Large intestine (tissue), 3 donors: ENCODE data around the gene HES6. TPM values are rescaled to one million over a fixed set of nuclear protein-coding genes. Genes with fewer than 3 reads are reported as not detected.

Experiments used
- DNase-seq, 2 donors: peaks; one replicate each; pipeline versions ENCODE4 v3.0.0 to v3.0.0-alpha.2; 2013
- H3K27ac ChIP-seq: one replicate; pipeline ENCODE4 v1.5.1; 2013; ENCODE audit warnings: low read length
- H3K27me3 ChIP-seq: 2 replicates; pipeline ENCODE4 v1.6.1; 2013; ENCODE audit warnings: low read length; ENCODE audit not compliant: control insufficient read depth, insufficient read depth
- H3K36me3 ChIP-seq: 2 replicates; pipeline ENCODE4 v1.6.1; 2013; ENCODE audit warnings: low read length; ENCODE audit not compliant: control insufficient read depth, insufficient read depth
- H3K4me1 ChIP-seq: one replicate; pipeline ENCODE4 v1.6.1; 2013; ENCODE audit warnings: low read length; ENCODE audit not compliant: control insufficient read depth, insufficient read depth
- H3K4me3 ChIP-seq: one replicate; pipeline ENCODE4 v1.5.1; 2013; ENCODE audit warnings: low read length
- H3K9me3 ChIP-seq: one replicate; pipeline ENCODE4 v1.6.1; 2013; ENCODE audit warnings: mild to moderate bottlenecking, low read depth, low read length, moderate library complexity; ENCODE audit not compliant: control insufficient read depth
- WGBS: methylation state at CpG from one replicate; pipeline ENCODE4 v1.1.5; 2013; ENCODE audit warnings: low lambda C conversion rate; ENCODE audit not compliant: insufficient coverage; 5-methylcytosine and 5-hydroxymethylcytosine counted together
- polyA plus RNA-seq: library from polyadenylated mRNA; unstranded; fragments of 120-200 nt; gene quantifications from one replicate; pipeline ENCODE4 v1.2.1, GENCODE V29; 2013

The HES6 gene
- polyA plus RNA-seq, 1 donor, result 24.4 TPM

DNA sequence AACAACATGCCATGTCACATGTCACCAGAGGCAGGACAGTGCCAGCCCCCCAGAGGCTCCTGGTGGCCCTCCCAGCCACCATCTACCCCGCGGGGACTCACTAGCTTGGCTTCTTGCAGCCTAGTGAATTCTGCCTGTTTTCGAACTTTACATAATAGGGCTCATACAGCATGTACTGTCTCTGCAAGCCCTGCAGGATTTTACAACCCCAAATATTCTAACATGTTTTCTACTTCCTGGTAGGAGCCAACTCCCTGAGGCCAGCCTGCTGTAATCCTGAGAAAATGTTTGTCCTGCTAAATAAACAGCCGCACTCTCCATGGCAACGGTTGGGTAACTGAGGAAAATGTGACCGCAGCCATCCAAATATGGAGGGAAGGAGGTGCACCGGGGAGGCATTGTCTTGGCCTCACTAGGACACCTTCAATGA lies 45.8 kb upstream of the HES6 start:
- H3K4me1 ChIP-seq, result peaks cover 56% of the 10 kb centered on the region

DNA sequence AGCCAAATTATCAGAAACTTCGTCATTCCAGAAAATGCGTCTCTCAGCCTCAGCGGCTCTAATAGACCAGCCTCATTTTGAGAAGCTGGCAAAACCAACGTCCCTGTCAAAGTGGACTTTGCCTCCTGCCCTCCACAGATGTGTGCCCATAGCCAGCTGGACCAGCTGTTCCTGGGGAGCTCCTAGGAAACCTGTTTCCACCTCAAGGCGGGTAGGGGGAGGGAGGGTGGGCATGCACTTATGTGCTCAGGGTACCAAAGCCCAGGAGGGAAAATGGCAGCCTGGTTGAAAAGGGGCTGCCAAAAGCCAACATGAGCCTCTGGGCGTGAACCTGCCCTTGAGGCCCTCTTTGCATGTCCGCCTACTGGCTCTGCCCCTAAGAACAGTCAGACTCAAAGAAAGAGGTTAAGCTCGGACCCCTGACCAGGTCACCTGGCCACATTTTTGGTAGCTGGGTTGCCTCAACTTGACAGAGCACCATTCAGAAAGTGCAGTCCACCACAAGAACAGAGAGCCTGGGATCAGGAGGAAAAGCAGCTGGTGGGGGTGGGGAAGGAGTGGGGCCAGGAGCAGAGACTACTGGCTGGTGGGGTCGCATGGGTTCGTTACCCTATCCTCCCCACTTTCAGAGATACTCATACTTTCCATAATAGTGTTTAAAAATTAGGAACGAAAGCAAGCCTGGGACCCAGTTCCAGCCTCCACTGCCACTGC lies 45.1 kb upstream of the HES6 start:
- H3K9me3 ChIP-seq, result no peaks in the 10 kb centered on the region
- WGBS, result no CpG with 5 or more reads among the region's 11 CpGs
- H3K27me3 ChIP-seq, result no peaks in the 10 kb centered on the region
- H3K27ac ChIP-seq, result peak overlapping the region; percentile 95
- no peaks in the 10 kb centered on the region for H3K36me3 ChIP-seq
- peak in 1 of 2 donors; percentile 50 for DNase-seq
- no peak overlapping the region for H3K4me3 ChIP-seq
- peaks cover 60% of the 10 kb centered on the region for H3K4me1 ChIP-seq

More for the DNA sequence above, 45.8 kb upstream of the HES6 start:
- no peaks in the 10 kb centered on the region for H3K27me3 ChIP-seq
- no peaks in the 10 kb centered on the region for H3K9me3 ChIP-seq
- H3K27ac ChIP-seq, result peak overlapping the region; percentile 95
- WGBS, result 0% methylated on average over 3 of the region's 7 CpGs
- H3K36me3 ChIP-seq, result no peaks in the 10 kb centered on the region
- no peak overlapping the region for H3K4me3 ChIP-seq
- peak; percentile 92 to 96 for DNase-seq

DNA sequence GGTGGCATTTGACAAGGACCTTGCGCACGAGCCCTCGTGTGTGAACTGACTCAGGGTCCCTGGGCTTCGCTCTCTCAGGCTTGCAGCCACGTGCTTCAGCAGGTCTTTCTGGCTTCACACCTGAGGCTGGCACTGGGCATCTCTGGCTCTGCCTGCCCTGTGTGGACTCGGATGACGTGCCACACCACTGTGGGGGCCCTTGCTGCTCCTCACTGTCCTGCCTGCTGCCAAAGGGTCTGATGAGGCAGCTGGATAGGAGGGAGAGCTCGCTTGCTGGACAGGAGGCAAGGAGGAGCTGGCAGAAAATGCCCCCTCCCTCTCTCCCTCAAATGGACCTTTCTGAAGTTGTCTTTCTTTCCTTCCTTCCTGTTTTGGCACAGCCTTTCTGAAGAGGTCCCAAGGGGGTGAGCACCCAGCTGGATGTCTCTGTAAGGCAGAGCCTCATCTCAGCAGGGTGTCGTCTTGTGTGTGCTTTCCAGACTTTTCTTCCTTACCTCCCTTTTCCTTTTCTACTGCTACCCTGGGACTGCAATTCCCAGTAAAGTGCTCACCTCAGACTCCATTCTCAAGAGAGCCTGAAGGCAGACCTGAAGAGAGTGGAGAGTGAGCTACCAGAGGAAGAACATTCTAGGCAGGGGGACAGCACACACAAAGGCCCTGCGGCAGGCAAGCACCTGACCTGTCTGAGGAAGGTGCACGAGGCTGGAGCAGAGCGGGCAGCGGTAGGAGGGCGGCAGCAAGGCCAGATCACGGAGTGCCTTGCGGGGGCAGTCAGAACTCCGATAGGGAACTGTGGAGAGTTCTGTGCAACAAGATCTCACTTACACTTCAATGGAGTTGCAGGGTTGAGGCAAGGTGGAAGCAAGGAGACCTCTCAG lies 43.3 kb upstream of the HES6 start:
- no peaks in the 10 kb centered on the region for H3K9me3 ChIP-seq
- no peak for DNase-seq
- no peak overlapping the region for H3K27ac ChIP-seq
- H3K4me1 ChIP-seq, result peaks cover 61% of the 10 kb centered on the region
- no peaks in the 10 kb centered on the region for H3K27me3 ChIP-seq
- no peaks in the 10 kb centered on the region for H3K36me3 ChIP-seq
- H3K4me3 ChIP-seq, result no peak overlapping the region
- no CpG with 5 or more reads among the region's 17 CpGs for WGBS

- Histone ChIP-seq H3K27ac (no peak overlapping the region), H3K4me1 (peaks cover 56% of the 10 kb centered on the region), H3K36me3 (peaks cover 5% of the 10 kb centered on the region), H3K9me3 (no peaks in the 10 kb centered on the region), H3K27me3 (no peaks in the 10 kb centered on the region), H3K4me3 (no peak overlapping the region)
- no CpG with 5 or more reads among the region's 13 CpGs for WGBS
- no peak for DNase-seq
Measured at GRCh38 chr2:238281826-238282480, 42.1 kb upstream of the HES6 start.

DNA sequence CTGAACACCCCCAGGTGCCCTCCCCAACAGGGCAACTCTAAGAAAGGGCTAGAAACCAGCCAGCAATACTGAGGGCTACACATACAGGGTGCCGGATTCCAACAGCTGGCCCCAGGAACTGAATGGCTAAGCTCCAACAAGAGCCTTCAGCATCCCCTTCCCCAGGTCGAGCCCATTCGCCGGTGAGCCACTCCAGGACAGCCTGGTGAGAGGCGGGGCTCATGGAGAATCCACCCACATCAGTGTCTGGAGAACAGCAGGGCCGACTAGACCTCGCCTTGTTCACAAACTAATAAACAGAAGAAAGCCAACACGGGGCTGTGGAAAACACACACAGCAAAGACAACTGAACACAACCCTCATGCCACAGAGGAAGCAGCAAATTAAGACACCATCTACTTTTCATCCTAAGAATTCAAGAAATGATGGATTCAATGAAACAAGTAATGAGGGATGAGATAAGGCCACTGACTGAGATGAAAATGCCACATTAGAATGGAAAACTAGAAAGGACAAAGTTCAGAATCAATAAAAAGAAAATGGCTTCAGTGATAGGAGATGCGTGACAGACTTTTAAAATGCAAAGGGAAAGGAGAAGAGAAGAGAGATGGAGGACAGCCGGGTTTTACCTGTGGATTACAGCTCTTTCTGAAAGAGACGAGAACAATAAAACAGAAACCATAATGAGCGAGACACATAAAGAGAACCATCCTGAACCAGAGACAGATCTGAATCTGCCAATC lies 40.4 kb upstream of the HES6 start:
- peak in 1 of 2 donors; percentile 90 for DNase-seq
- Histone ChIP-seq H3K27me3 (no peaks in the 10 kb centered on the region), H3K36me3 (peaks cover 21% of the 10 kb centered on the region), H3K4me1 (peaks cover 43% of the 10 kb centered on the region), H3K9me3 (no peaks in the 10 kb centered on the region), H3K4me3 (no peak overlapping the region), H3K27ac (peak overlapping the region; percentile 83)
- 41% methylated on average over 3 of the region's 12 CpGs for WGBS

DNA sequence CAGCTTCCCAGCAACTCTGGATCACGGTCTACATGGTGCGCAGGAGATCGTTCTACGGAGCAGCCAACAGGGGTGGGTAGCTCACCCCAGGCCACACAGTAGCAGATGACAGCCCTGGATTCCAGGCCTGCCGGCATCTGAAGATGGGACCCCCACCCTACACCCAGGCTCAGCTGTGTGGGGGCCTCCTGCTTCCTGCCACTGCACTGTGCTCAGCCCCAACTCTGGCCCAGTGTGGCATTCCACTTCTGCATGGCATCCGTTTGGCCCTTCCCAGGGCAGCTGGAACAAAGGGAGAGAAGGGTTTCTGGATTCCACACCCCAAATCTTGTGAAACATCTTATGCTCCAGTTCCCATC lies 39.5 kb upstream of the HES6 start:
- H3K4me1 ChIP-seq, result peaks cover 43% of the 10 kb centered on the region
- peaks cover 30% of the 10 kb centered on the region for H3K36me3 ChIP-seq
- no peaks in the 10 kb centered on the region for H3K9me3 ChIP-seq
- no peak for DNase-seq
- no peak overlapping the region for H3K4me3 ChIP-seq
- H3K27me3 ChIP-seq, result no peaks in the 10 kb centered on the region
- H3K27ac ChIP-seq, result peak overlapping the region; percentile 83
- no CpG with 5 or more reads among the region's 6 CpGs for WGBS

GRCh38 chr2:238278626-238279323 lies 38.9 kb upstream of the HES6 start:
- Histone ChIP-seq H3K4me1 (peaks cover 43% of the 10 kb centered on the region), H3K36me3 (peaks cover 33% of the 10 kb centered on the region), H3K27ac (no peak overlapping the region), H3K27me3 (no peaks in the 10 kb centered on the region), H3K9me3 (no peaks in the 10 kb centered on the region), H3K4me3 (no peak overlapping the region)
- WGBS, result no CpG with 5 or more reads among the region's 9 CpGs
- no peak for DNase-seq

- Histone ChIP-seq H3K27me3 (no peaks in the 10 kb centered on the region), H3K36me3 (peaks cover 38% of the 10 kb centered on the region), H3K4me1 (peaks cover 39% of the 10 kb centered on the region), H3K27ac (no peak overlapping the region), H3K4me3 (no peak overlapping the region), H3K9me3 (no peaks in the 10 kb centered on the region)
- DNase-seq, result no peak
- 83% methylated on average over 2 of the region's 15 CpGs for WGBS
Measured at GRCh38 chr2:238277695-238278094, 37.9 kb upstream of the HES6 start.

GRCh38 chr2:238274152-238274865 lies 34.5 kb upstream of the HES6 start:
- peaks cover 28% of the 10 kb centered on the region for H3K4me1 ChIP-seq
- peaks cover 70% of the 10 kb centered on the region for H3K36me3 ChIP-seq
- no peaks in the 10 kb centered on the region for H3K27me3 ChIP-seq
- peak overlapping the region; percentile 88 for H3K27ac ChIP-seq
- H3K4me3 ChIP-seq, result no peak overlapping the region
- DNase-seq, result peak; percentile 85 to 91
- WGBS, result no CpG with 5 or more reads among the region's 20 CpGs
- no peaks in the 10 kb centered on the region for H3K9me3 ChIP-seq
